HG03521 (cell line): Measurements from ENCODE around the gene NHSL2.
"Not testable (repeated sequence)": the region's sequence is repeated elsewhere in the genome, so short reads cannot be mapped to it uniquely, and the experiment has no call there.

Experiments
- ATAC-seq: cut with Tn5 transposase; IDR thresholded peaks from one replicate; pipeline ENCODE4 v1.9.1; 2021; ENCODE audit warnings: mild to moderate bottlenecking, moderate library complexity; ENCODE audit not compliant: unreplicated experiment

NHSL2 gene

DNA sequence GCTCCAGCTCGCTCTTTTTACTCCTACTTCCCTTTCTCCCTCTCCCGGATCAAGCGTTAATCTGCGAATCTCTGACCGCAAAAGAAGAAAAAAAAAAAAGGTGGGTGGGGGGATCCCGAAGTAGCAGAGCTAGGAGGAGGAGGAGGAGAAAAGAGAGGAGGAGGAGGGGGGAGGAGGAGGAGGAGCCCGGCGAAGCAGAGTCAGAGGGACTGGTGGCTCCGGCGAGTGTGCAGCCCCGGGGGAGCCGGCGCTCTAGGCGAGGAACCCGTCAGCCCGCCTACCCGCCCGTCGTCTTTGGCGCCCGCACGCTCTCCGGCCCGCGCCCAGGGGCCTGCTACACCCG lies at the start of gene NHSL2:
Gene NHSL2 (plus strand): TSS at position 203 of the 343 bp plus-strand sequence.
- no peak for ATAC-seq

DNA sequence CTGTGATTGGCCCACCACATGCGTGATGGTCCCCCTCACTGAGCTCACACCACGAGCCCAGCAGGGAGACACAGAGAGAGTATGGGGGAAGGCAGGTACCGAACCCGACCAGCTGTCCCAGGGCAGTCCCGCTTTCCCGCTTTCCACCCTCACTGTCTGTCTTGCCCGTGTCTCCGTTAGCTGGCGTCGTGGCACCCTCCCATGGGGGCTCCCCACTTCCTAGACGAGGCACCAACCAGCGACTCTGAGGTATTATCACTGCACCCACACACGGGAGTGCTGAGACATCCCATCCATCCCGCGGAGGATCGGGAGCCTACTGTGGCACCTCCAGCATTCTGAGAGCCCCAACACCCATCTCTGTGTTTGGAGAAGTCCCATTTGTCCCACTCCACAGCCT lies 43.0 kb upstream of the NHSL2 start:
- ATAC-seq: no peak

DNA sequence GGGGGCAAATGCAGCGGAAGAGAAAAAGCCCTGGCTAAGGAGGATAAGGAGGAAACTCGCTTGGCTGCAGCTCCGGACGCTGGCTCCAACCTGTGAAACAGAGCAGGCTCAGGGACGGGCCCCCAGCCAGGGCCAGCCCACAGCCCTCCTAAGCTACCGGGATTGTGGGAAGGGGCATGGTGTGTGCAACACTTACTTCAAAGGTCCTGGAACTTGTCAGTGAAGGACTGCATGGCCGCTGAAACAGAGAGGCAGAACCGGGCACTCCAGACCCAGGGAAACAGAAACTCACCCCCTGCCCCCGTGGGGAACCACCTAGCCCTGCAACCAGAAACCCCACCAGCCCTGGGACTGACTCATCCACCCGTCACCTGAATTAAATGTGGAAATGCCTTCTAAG lies 41.1 kb upstream of the NHSL2 start:
- not testable (repeated sequence) for ATAC-seq

DNA sequence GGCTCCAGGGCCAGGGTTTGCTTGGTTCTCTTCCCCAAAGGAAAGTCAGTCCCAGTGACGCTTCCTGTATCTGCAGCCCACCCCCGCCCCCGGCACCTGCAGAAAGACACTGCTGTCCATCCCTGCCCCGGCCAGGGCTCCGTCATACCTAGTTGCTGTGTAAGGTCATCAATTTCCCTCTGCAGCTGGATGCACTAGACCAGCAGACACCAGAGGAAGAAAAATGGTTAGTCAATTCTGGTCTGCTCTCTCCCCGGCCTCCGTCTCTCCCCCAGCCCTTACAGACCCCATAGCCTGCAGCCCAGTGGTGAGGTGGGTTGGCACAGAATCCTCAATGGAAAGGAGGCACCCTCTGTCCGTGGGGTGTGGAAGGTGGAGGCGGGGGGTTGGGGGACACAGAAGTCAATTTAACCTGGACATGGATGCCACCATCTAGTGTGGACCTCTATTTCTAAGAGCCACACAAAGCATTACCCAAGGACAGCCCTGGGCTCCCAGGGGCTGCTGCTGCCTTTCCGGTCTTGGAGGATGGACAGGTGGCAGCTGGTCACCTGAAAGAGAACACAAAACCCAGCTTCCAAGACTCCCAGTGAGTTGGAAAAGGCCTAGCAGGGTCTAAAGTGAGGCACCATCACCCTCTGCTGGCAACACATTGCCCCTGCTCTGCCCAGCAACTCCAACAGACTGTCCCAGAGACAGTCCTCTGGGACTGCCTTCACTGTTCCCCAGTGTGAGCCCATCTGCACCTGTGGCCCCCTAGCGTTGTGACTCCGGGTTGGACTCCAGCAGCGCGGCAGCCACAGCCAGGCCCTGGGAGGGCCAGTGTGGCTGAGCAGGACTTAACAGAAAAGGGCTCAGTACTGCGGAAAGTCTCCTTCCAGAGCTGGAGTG lies 40.2 kb upstream of the NHSL2 start:
- no peak for ATAC-seq

DNA sequence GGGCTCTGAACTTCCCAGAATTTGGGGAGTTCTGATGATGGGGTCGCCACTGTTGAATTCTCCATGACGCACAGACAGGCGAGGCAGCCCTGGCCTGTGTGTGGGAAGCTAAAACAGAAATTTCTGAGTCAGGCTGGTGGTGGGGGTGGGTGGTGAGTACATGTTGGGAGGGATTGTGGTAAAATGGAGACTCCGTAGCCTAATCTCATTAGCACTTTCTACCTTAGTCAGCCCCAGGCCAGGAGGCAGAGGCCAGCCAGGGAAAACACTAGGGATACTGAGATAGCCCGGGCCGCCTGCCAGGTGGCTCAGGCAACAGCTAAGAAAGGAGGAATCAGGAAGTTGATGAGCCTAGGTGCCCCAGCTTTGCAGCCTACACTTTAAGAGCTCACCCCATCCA lies 39.3 kb upstream of the NHSL2 start:
- ATAC-seq: no peak

DNA sequence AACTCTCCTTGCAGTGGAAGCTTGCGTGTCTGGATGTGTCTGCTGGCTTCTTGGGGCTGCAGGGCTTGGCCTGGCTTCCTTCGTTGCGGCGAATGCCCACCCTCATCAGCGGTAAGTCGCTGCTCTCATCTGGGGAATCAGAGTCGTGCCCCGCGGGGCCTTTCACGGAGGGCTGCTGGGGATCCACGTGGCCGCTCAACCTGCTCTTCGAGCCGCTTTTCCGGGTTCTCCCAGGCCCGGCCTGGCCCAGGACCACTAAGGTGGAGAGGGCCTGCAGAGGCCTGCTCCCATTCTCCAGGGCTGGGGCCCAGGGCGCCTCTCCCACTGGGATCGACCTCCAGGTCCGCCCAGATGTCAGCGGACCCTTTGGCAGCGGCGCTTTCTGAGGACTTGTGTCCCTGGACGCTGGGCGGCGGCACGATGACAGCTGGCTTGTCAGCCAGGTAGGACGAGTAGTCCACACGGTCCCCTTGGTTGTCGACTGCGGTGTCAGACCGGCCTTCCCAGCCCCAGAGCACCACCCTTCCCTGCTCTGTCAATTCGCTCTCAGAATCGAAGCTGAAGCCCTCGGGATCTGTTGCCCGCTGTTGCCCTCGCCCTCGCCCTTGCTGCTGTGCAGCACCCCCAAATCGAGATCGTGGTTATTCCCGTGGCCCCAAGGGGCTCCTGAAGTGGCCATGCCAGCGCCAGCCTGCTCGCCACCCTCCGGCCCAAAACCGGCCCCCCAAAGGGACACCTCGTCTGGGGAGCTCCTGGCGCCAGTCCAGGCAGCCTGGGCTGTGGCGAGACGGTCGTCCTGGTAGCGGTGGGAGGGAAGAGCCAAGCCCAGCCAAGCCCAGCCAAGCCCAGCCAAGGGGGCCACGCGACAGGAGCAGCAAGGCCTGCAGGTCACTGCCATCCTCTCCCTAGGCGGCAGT lies 37.8 kb upstream of the NHSL2 start:
- no peak for ATAC-seq

DNA sequence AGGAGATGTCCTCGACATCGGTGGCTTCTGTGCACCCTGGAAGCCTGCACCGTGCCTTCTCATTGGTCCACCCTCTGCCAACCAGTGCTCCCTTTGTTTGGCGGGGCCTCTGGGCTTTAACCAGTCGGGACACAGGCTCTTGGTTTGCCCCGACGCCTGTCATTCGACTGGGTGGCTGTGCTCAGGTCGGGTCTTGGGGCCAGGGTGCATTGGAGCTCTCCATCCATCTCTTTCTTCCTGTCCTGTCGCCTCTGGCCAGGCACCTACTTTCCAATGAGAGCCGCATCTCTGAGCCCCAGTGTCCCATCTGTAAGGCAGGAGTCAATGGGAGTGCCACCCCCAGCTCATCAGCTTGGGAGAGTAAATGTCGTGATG lies 37.2 kb upstream of the NHSL2 start:
- no peak for ATAC-seq

DNA sequence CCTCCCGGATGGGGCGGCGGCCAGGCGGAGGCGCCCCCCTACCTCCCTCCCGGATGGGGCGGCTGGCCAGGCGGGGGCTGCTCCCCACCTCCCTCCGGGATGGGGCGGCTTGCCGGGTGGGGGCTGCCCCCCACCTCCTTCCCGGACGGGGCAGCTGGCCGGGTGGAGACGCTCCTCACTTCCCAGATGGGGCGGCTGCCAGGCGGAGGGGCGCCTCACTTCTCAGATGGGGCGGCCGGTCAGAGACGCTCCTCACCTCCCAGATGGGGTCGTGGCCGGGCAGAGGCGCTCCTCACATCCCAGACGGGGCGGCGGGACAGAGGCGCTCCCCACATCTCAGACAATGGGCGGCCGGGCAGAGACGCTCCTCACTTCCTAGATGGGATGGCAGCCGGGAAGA lies 33.8 kb upstream of the NHSL2 start:
- not testable (repeated sequence) for ATAC-seq

DNA sequence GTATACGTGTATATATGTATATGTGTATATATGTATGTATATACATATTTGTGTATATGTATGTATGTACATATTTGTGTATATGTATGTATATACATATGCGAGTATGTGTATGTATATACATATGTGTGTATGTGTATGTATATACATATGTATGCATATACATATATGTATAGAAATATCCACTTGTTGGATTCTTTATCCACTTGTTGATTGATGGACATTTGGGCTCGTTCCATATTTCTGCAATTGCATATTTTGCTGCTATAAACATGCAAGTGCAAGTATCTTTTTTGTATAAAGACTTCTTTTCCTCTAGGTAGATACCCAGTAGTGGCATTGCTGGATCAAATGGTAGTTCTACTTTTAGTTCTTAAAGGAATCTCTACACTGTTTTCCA lies 25.5 kb upstream of the NHSL2 start:
- no peak for ATAC-seq

DNA sequence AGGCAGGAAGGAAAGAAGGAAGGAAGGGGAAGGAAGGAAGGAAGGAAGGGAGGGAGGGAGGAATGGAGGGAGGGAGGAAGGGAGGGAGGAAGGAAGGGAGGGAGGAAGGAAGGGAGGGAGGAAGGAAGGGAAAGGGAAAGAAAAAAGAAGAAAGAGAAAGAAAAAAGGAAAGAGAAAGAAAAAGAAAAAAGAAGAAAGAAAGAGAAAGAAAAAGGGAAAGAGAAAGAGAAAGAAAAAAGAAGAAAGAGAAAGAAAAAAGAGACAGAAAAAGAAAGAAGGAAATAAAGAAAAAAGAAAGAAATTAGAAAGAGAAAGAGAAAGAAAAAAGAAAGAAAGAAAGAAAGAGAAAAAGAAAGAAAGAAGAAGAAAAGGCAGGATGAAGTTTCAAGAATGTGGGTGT lies 15.0 kb upstream of the NHSL2 start:
- ATAC-seq: no peak

DNA sequence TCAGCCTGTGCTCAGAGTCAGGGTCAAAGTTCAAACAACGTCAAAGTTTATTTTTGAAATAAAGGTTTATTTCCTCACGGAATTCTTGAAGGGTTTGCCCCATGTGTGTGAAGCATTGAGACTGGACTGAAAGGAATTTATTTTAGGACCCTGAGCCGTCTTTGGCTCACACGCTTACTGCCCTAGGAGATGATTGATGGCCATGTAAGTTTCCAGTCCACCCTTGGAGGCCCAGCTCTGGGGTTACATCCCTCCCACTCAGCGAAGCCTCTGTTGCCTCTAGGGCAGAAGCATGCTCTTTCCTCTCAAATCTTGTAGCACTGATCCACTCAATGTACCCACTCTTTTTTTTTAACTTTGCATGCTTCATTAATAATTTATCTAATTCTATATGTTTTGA lies 4.5 kb upstream of the NHSL2 start:
- ATAC-seq: no peak

DNA sequence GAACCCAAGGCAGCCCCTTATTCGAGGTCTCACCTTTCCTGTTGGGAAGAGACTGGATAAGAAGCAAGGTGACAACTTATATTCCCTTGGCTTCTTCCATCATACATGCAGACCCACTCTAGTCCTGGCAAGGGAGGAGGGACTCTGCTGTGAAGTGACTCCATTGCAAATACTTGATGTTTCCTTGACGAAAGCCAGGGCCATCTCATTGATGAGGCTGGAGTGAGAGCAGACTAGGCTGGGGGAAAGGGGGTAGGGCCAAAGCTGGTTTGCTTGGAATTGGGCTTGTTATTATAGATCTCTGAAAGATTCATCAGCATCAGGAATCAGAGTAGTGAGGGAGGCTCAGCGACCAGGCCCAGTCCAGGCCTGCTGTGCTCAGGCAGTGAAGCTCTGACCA lies 2.3 kb upstream of the NHSL2 start:
- ATAC-seq: no peak

DNA sequence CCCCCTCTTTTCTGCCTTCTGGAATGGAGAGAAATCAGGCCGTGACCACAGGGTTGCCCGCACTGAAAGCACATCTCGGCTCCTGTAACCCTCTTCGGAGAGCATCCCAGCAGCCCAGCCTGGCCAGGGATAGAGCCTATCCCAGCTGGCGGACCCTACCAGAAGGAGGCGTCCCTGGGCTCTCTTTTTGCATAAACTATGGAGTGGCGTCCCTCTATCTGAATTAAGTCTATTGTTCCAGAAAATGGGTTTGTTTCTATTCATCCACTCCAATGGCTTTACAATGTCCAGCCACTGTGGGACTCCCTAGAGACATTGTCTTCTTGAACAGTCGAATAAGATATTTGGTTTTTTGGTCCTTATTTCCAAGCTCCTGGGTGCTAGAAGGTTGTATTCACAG lies 689 bp upstream of the NHSL2 start:
- ATAC-seq: no peak

DNA sequence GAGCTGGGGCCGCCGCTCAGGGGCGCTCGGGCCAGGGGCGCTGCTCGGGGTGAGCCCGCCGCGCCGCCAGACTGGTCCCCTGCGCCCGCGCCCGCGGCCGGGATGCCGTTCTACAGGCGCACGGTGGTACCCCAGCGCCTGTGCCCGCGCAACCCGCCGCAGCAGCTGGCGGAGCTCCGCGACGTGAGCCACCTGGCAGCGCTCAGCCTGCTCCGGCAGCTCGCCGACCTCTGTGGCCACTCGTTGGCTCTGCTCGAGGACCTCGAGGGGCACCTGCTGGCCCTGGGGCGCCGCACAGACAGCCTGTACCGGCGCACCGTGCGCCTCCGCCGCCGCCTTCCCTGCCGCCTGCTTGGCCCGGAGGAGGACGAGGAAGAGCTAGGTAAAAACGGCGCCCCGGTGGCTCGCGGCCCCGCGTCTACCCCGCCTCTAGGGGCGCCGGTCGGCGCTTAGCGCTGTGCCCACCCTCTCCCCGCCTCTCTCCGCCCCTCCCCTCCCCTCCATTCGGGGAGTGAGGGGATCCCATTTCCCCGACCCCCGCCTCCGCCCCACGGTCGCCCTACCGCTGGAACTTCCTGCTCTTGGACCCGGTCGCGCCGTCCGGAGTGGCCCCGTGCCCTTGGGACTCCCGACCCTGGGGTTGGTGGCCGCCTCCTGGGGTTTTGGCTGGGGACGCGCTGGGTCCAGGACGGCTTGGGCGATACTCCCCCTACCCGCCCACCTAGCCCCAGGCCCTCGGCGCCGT lies 513 bp downstream of the NHSL2 start:
- ATAC-seq: no peak

DNA sequence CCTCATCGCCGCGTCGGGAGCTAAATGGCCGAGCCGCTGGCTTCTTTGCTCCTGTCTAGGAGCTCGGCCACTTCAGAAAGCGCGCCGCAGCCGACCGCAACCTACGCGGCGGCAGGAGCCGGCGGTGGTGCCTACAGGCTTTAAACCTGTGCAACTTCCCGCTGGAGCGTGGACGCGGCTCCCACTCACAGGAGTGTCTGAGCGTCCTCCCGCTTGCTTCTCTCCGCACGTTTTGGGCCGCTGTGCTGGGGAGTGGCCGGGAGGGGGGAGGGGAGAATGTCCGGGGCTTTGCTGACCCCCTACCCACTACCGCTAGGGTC lies 1.0 kb downstream of the NHSL2 start:
- no peak for ATAC-seq

DNA sequence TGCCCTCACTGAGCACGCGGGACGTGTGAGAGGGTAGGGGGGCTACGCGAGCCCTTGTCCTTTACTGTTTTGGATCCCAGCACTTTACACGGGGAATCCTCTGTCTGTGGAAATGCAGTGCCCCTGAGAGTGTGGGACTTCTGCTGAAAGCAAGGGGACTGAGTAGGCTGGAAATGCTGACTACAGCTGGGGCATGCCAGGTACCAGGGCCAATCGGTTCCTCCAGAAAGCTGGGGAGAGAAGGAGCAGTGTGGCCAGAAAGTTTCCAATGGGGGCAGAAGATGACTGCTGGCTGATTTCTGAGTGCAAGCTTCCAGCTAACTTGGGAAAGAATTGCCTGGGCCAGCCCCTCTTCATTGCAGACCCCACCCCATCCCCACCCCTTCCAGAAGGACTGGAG lies 1.5 kb downstream of the NHSL2 start:
- ATAC-seq: no peak

DNA sequence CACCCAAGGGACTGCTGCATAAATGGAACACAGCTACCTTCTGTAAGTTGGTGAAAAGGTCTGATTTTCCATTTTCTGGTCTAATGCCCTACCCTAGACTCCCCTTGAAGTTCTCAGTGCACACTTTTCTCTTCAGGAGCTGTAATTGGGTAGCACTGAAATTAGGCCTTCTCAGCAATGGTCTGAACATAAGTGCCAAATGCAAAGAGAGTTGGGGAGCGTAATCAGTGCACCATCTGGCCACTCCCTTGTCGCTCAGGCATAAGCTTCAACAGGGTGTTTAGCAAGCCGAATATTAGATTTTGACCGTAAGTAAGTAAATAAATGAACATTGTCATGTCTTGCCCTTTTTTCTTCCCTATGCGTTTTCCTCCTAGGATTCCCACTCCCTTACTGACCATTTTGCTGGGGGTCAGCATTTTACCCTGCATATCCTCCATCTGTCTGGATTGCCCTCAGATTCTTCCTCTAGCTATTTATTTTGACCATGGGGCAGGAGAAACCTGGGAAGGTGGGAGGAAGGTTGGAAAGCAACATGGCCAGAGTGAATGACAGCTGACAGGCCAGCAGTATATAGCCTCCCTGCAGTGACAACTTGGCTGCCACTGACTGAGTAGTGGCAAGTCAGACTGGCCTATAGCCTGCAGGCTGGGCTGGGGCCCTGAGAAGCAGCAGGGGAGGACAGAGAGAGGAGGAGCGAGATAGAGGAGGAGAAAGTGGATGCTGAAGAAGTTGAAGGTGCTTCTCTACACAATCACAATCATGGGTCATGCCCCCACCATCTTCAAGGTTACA lies 2.7 kb downstream of the NHSL2 start:
- no peak for ATAC-seq

DNA sequence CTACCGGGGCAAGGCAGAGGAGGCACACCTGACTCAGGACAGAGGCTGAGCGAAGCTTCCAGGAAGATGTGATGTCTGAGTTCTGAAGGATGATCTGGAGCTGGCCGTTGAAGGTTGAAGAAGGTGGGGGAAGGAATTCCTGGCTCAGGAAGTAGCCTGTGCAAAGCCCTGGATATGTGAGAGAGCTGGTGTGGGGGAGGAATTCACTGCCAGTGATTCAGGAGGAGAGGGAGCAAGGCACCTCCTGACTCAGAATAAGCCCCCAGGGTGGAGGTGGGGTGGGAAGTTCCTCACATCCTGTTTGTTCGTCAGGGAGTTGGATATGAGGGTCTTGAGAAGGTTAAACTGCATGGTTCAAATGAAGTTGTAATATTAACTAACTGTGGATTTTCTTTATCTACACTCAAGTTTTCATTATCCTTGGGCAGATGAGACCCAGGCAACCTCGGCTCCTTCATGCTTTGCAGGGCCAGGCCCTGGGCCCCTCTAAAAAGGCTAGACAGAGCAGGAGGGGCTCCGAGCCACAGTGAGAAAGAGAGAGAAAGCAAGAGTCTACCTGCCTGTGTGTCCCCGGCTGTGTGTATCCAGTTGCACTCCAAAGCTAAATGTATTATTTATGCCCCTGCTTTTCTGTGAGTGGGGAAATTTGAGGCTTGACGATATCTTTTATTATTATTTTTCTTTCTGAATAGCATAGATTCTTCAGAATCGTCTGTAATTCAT lies 7.1 kb downstream of the NHSL2 start:
- no peak for ATAC-seq

DNA sequence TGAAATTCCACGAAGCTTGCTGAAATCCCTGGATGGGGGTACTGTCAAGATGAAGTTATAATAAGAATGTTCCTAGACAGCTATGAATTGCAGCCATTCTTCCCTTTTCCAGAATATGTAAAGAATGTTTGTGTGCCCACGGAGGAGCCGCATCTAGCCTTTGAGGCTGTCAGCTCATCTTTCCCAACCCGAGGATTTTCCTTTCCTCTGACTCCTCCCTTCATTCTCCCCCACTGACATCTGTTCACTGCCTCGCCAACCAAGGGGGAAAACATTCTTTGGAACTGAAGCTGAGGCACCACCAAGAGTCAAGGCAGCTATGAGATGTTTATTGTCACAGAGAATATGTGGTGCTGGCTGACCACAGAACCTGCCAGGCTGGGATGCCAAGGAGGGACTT lies 8.8 kb downstream of the NHSL2 start:
- ATAC-seq: no peak

DNA sequence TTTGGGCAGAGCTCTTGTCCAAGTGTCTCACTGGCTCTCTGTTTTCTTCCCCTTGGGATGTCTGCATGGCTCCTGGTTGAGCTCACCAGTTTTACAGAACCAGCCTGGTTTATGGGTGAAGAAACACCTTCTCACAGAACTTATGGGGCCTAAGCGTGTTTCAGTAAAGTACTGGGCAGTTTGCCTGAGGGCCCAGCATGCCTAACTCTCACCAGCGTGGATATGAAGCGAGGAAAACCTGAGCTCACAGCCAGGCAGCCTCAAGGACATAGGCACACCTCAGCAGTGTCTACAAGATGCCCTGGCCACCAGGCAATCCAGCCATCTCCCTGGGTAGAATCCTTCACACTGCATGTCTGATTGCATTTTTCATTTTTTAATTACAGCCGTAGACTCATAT lies 9.2 kb downstream of the NHSL2 start:
- ATAC-seq: no peak
